ENCODE data around the gene RPGRIP1.
A peak's percentile ranks its signal among the peaks of the same experiment; 100 is the strongest.
"Not testable (repeated sequence)": the region's sequence is repeated elsewhere in the genome, so short reads cannot be mapped to it uniquely, and the experiment has no call there.

RPGRIP1 gene

GRCh38 chr14:21302013-21302835 is 22.3 kb downstream of the RPGRIP1 start:
- Histone ChIP-seq H3K4me1 (ENCODE audit: control extremely low read depth in 1 of 4, control insufficient read depth in 4 of 4, insufficient read depth in 4 of 4, low read length in 3 of 4) (peaks cover 3 to 14% (median 7%) of the 10 kb centered on the region in 4 experiments), H3K4me3 (ENCODE audit: control insufficient read depth in 1 of 7, extremely low read depth in 1 of 7, insufficient read depth in 4 of 7, low read depth in 2 of 7, low read length in 6 of 7) (no peak overlapping the region), H3K36me3 (ENCODE audit: control insufficient read depth in 4 of 4, insufficient read depth in 4 of 4, low read length in 3 of 4) (no peaks in the 10 kb centered on the region), H3K9me3 (ENCODE audit: control extremely low read depth in 1 of 5, control insufficient read depth in 4 of 5, insufficient read depth in 2 of 5, low read depth in 1 of 5, low read length in 4 of 5) (no peaks in the 10 kb centered on the region), H3K27ac (ENCODE audit: insufficient read depth in 1 of 2, low read depth in 1 of 2, low read length in 2 of 2, poor library complexity in 1 of 2, severe bottlenecking in 2 of 2) (no peak overlapping the region), H3K27me3 (replicated peaks in 2 of 5; ENCODE audit: control insufficient read depth in 4 of 5, insufficient read depth in 5 of 5, low read length in 4 of 5) (peaks cover 0 to 3% (median 0%) of the 10 kb centered on the region in 5 experiments)
- POLR2A ChIA-PET, result interaction anchor here (0.6 kb wide), 1 partner anchor 45 kb away, joined by 3 read pairs; no protein-coding TSS in a partner anchor
- no peak for DNase-seq
- 91% methylated on average over 5 of the region's 8 CpGs for WGBS (ENCODE audit: insufficient coverage)
- CTCF ChIA-PET, result interaction anchor here (0.9 to 1.0 kb wide), 2 partner anchors 28 to 47 kb away, joined by 3 read pairs; no protein-coding TSS in a partner anchor

DNA sequence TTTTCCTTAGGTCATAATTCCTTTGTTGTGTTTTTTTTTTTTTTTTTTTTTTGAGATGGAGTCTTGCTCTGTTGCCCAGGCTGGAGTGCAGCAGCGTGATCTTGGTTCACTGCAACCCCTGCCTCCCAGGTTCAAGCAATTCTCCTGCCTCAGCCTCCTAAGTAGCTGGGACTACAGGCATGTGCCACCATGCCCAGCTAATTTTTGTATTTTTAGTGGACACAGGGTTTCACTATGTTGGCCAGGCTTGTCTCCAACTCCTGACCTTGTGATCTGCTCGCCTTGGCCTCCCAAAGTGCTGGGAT is 22.9 kb downstream of the RPGRIP1 start:
- not testable (repeated sequence) for H3K4me3 ChIP-seq (ENCODE audit: control insufficient read depth in 1 of 7, extremely low read depth in 1 of 7, insufficient read depth in 4 of 7, low read depth in 2 of 7, low read length in 6 of 7); H3K9me3 ChIP-seq (ENCODE audit: control extremely low read depth in 1 of 5, control insufficient read depth in 4 of 5, insufficient read depth in 2 of 5, low read depth in 1 of 5, low read length in 4 of 5); DNase-seq; H3K36me3 ChIP-seq (ENCODE audit: control insufficient read depth in 4 of 4, insufficient read depth in 4 of 4, low read length in 3 of 4); H3K27me3 ChIP-seq (replicated peaks in 2 of 5; ENCODE audit: control insufficient read depth in 4 of 5, insufficient read depth in 5 of 5, low read length in 4 of 5); H3K27ac ChIP-seq (ENCODE audit: insufficient read depth in 1 of 2, low read depth in 1 of 2, low read length in 2 of 2, poor library complexity in 1 of 2, severe bottlenecking in 2 of 2)
- ChIA-PET POLR2A (interaction anchor here (0.6 kb wide), 1 partner anchor 46 kb away, joined by 3 read pairs; no protein-coding TSS in a partner anchor), CTCF (interaction anchor here (0.9 to 1.0 kb wide), 2 partner anchors 17 to 28 kb away, joined by 3 read pairs; no protein-coding TSS in a partner anchor)
- H3K4me1 ChIP-seq (ENCODE audit: control extremely low read depth in 1 of 4, control insufficient read depth in 4 of 4, insufficient read depth in 4 of 4, low read length in 3 of 4), result peaks cover 6 to 14% (median 7%) of the 10 kb centered on the region in 4 experiments
- 100% methylated on average over 2 of the region's 2 CpGs for WGBS (ENCODE audit: insufficient coverage)

- no CpG with 5 or more reads among the region's 3 CpGs for WGBS (ENCODE audit: insufficient coverage)
- peak overlapping the region in 1 of 2 experiments; percentile 75 for H3K27ac ChIP-seq (ENCODE audit: insufficient read depth in 1 of 2, low read depth in 1 of 2, low read length in 2 of 2, poor library complexity in 1 of 2, severe bottlenecking in 2 of 2)
- H3K4me1 ChIP-seq (ENCODE audit: control extremely low read depth in 1 of 4, control insufficient read depth in 4 of 4, insufficient read depth in 4 of 4, low read length in 3 of 4), result peaks cover 5 to 12% (median 10%) of the 10 kb centered on the region in 4 experiments
- no peaks in the 10 kb centered on the region for H3K36me3 ChIP-seq (ENCODE audit: control insufficient read depth in 4 of 4, insufficient read depth in 4 of 4, low read length in 3 of 4)
- H3K9me3 ChIP-seq (ENCODE audit: control extremely low read depth in 1 of 5, control insufficient read depth in 4 of 5, insufficient read depth in 2 of 5, low read depth in 1 of 5, low read length in 4 of 5), result no peaks in the 10 kb centered on the region
- ChIA-PET CTCF (interaction anchor here (1.0 to 1.6 kb wide), 3 partner anchors 12 to 69 kb away, joined by 3 to 11 read pairs (median 5); no protein-coding TSS in a partner anchor), POLR2A (interaction anchor here (1.0 to 1.1 kb wide), 2 partner anchors 9 to 10 kb away, joined by 3 read pairs; no protein-coding TSS in a partner anchor)
- DNase-seq, result peak in 1 of 3 donors; percentile 13
- no peaks in the 10 kb centered on the region for H3K27me3 ChIP-seq (replicated peaks in 2 of 5; ENCODE audit: control insufficient read depth in 4 of 5, insufficient read depth in 5 of 5, low read length in 4 of 5)
- H3K4me3 ChIP-seq (ENCODE audit: control insufficient read depth in 1 of 7, extremely low read depth in 1 of 7, insufficient read depth in 4 of 7, low read depth in 2 of 7, low read length in 6 of 7), result no peak overlapping the region
Observed at GRCh38 chr14:21307637-21308036, 27.8 kb downstream of the RPGRIP1 start.

GRCh38 chr14:21308132-21308478 is 28.2 kb downstream of the RPGRIP1 start:
- CTCF ChIA-PET, result interaction anchor here (1.0 to 1.6 kb wide), 3 partner anchors 12 to 70 kb away, joined by 3 to 11 read pairs (median 5); no protein-coding TSS in a partner anchor
- peaks cover 5 to 12% (median 10%) of the 10 kb centered on the region in 4 experiments for H3K4me1 ChIP-seq (ENCODE audit: control extremely low read depth in 1 of 4, control insufficient read depth in 4 of 4, insufficient read depth in 4 of 4, low read length in 3 of 4)
- H3K27ac ChIP-seq (ENCODE audit: insufficient read depth in 1 of 2, low read depth in 1 of 2, low read length in 2 of 2, poor library complexity in 1 of 2, severe bottlenecking in 2 of 2), result peak overlapping the region in 1 of 2 experiments; percentile 75

GRCh38 chr14:21308479-21309237 is 28.8 kb downstream of the RPGRIP1 start:
- CTCF ChIA-PET, result interaction anchor here (1.0 to 1.5 kb wide), 3 partner anchors 18 to 70 kb away, joined by 3 to 11 read pairs (median 5); no protein-coding TSS in a partner anchor

More at GRCh38 chr14:21308132-21308478, 28.2 kb downstream of the RPGRIP1 start:
- Histone ChIP-seq H3K36me3 (ENCODE audit: control insufficient read depth in 4 of 4, insufficient read depth in 4 of 4, low read length in 3 of 4) (no peaks in the 10 kb centered on the region), H3K27me3 (replicated peaks in 2 of 5; ENCODE audit: control insufficient read depth in 4 of 5, insufficient read depth in 5 of 5, low read length in 4 of 5) (no peaks in the 10 kb centered on the region), H3K9me3 (ENCODE audit: control extremely low read depth in 1 of 5, control insufficient read depth in 4 of 5, insufficient read depth in 2 of 5, low read depth in 1 of 5, low read length in 4 of 5) (no peaks in the 10 kb centered on the region), H3K4me3 (ENCODE audit: control insufficient read depth in 1 of 7, extremely low read depth in 1 of 7, insufficient read depth in 4 of 7, low read depth in 2 of 7, low read length in 6 of 7) (peak overlapping the region; percentile 26 to 76 (median 62))
- POLR2A ChIA-PET, result interaction anchor here (1.0 to 1.1 kb wide), 2 partner anchors 9 to 10 kb away, joined by 3 read pairs; no protein-coding TSS in a partner anchor
- DNase-seq, result peak in 1 of 3 donors; percentile 9

DNA sequence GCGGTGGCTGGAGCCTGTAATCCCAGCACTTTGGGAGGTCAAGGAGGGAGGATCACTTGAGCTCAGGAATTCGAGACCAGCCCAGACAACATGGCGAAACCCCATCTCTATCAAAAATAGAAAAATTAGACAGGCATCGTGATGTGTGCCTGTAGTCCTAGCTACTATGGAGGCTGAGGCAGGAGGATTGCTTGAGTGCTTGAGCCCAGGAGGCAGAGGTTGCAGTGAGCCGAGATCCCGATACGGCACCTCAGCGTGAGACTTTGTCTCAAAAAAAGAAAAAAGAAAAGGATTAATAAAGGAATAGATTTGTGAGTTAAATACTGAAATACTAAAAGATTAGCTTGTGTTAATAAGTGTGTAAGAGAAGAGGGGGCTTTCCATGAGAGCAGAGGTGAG is 29.4 kb downstream of the RPGRIP1 start:
- CTCF ChIA-PET, result interaction anchor here (1.5 kb wide), 1 partner anchor 18 kb away, joined by 5 read pairs; no protein-coding TSS in a partner anchor
- Histone ChIP-seq H3K27ac (ENCODE audit: insufficient read depth in 1 of 2, low read depth in 1 of 2, low read length in 2 of 2, poor library complexity in 1 of 2, severe bottlenecking in 2 of 2) (peak overlapping the region; percentile 33 to 66), H3K36me3 (ENCODE audit: control insufficient read depth in 4 of 4, insufficient read depth in 4 of 4, low read length in 3 of 4) (no peaks in the 10 kb centered on the region), H3K4me3 (ENCODE audit: control insufficient read depth in 1 of 7, extremely low read depth in 1 of 7, insufficient read depth in 4 of 7, low read depth in 2 of 7, low read length in 6 of 7) (peak overlapping the region in 6 of 7 experiments; percentile 40 to 76 (median 64)), H3K9me3 (ENCODE audit: control extremely low read depth in 1 of 5, control insufficient read depth in 4 of 5, insufficient read depth in 2 of 5, low read depth in 1 of 5, low read length in 4 of 5) (no peaks in the 10 kb centered on the region), H3K27me3 (replicated peaks in 2 of 5; ENCODE audit: control insufficient read depth in 4 of 5, insufficient read depth in 5 of 5, low read length in 4 of 5) (no peaks in the 10 kb centered on the region), H3K4me1 (ENCODE audit: control extremely low read depth in 1 of 4, control insufficient read depth in 4 of 4, insufficient read depth in 4 of 4, low read length in 3 of 4) (peaks cover 5 to 12% (median 10%) of the 10 kb centered on the region in 4 experiments)
- no peak for DNase-seq
- POLR2A ChIA-PET, result interaction anchor here (0.8 kb wide), 1 partner anchor 74 kb away, joined by 3 read pairs; no protein-coding TSS in a partner anchor
- WGBS (ENCODE audit: insufficient coverage), result 100% methylated on average over 4 of the region's 8 CpGs

More at GRCh38 chr14:21308479-21309237, 28.8 kb downstream of the RPGRIP1 start:
- WGBS (ENCODE audit: insufficient coverage), result 3% methylated on average over 15 of the region's 16 CpGs
- peak; percentile 83 to 92 (median 91) for DNase-seq
- H3K27me3 ChIP-seq (replicated peaks in 2 of 5; ENCODE audit: control insufficient read depth in 4 of 5, insufficient read depth in 5 of 5, low read length in 4 of 5), result no peaks in the 10 kb centered on the region
- H3K36me3 ChIP-seq (ENCODE audit: control insufficient read depth in 4 of 4, insufficient read depth in 4 of 4, low read length in 3 of 4), result no peaks in the 10 kb centered on the region
- H3K27ac ChIP-seq (ENCODE audit: insufficient read depth in 1 of 2, low read depth in 1 of 2, low read length in 2 of 2, poor library complexity in 1 of 2, severe bottlenecking in 2 of 2), result peak overlapping the region; percentile 33 to 75
- peak overlapping the region; percentile 26 to 76 (median 62) for H3K4me3 ChIP-seq (ENCODE audit: control insufficient read depth in 1 of 7, extremely low read depth in 1 of 7, insufficient read depth in 4 of 7, low read depth in 2 of 7, low read length in 6 of 7)
- POLR2A ChIA-PET, result interaction anchor here (0.8 to 1.1 kb wide), 2 partner anchors 11 to 74 kb away, joined by 3 read pairs; no protein-coding TSS in a partner anchor
- H3K4me1 ChIP-seq (ENCODE audit: control extremely low read depth in 1 of 4, control insufficient read depth in 4 of 4, insufficient read depth in 4 of 4, low read length in 3 of 4), result peaks cover 5 to 12% (median 10%) of the 10 kb centered on the region in 4 experiments
- no peaks in the 10 kb centered on the region for H3K9me3 ChIP-seq (ENCODE audit: control extremely low read depth in 1 of 5, control insufficient read depth in 4 of 5, insufficient read depth in 2 of 5, low read depth in 1 of 5, low read length in 4 of 5)

Data from common myeloid progenitor, CD34-positive (primary cell).